HepG2 (cell line): ENCODE results near the gene RNASE13. TPM values are rescaled to one million over a fixed set of nuclear protein-coding genes. Genes with fewer than 3 reads are reported as not detected.

Source experiments
- ATRX ChIP-seq: sonication (generic); formaldehyde crosslinking; IDR thresholded peaks from 2 replicates; pipeline ENCODE4 v1.4.0; 2020; ENCODE audit warnings: missing genetic modification reagents, borderline replicate concordance
- CAMTA2 ChIP-seq: sonication (generic); formaldehyde crosslinking; IDR thresholded peaks from 2 replicates; pipeline ENCODE4 v1.4.0; 2020; ENCODE audit warnings: mild to moderate bottlenecking, missing genetic modification reagents, borderline replicate concordance
- ESRRA ChIP-seq: sonication (generic); formaldehyde crosslinking; IDR thresholded peaks from 2 replicates; pipeline ENCODE4 v1.5.1; 2020; ENCODE audit warnings: mild to moderate bottlenecking, low read depth, missing genetic modification reagents
- FLYWCH1 ChIP-seq: sonication (generic); formaldehyde crosslinking; IDR thresholded peaks from 2 replicates; pipeline ENCODE4 v1.8.1; 2023; ENCODE audit warnings: mild to moderate bottlenecking, missing genetic modification reagents
- FOSL1 ChIP-seq: sonication (generic); formaldehyde crosslinking; IDR thresholded peaks from 2 replicates; pipeline ENCODE4 v1.9.0; 2021; ENCODE audit warnings: missing genetic modification reagents, borderline replicate concordance
- GATAD2A ChIP-seq: IDR thresholded peaks from 2 replicates; pipeline ENCODE4 v1.6.1; 2016
- GTF3A ChIP-seq: sonication (generic); formaldehyde crosslinking; conservative IDR thresholded peaks from 2 replicates; pipeline ENCODE4 v1.4.0; 2020; ENCODE audit warnings: mild to moderate bottlenecking, missing genetic modification reagents
- KDM6A ChIP-seq: IDR thresholded peaks from 2 replicates; pipeline ENCODE4 v1.6.1; 2016; ENCODE audit warnings: low read depth
- MAFG ChIP-seq: sonication (generic); formaldehyde crosslinking; IDR thresholded peaks from 2 replicates; pipeline ENCODE4 v1.5.1; 2020; ENCODE audit warnings: mild to moderate bottlenecking, missing genetic modification reagents
- MEIS2 ChIP-seq: sonication (generic); formaldehyde crosslinking; IDR thresholded peaks from 2 replicates; pipeline ENCODE4 v1.9.0; 2021; ENCODE audit warnings: mild to moderate bottlenecking, missing genetic modification reagents
- MXD4 ChIP-seq: IDR thresholded peaks from 2 replicates; pipeline ENCODE4 v1.6.1; 2016; ENCODE audit warnings: mild to moderate bottlenecking, missing biosample characterization, missing genetic modification reagents
- POLR2AphosphoS2 ChIP-seq: IDR thresholded peaks from 2 replicates; pipeline ENCODE4 v1.6.1; 2011; ENCODE audit warnings: low read depth, low read length, improper control_type of control experiment
- REXO4 ChIP-seq: sonication (generic); formaldehyde crosslinking; IDR thresholded peaks from 2 replicates; pipeline ENCODE4 v1.8.0; 2022; ENCODE audit warnings: missing genetic modification reagents, mild to moderate bottlenecking, borderline replicate concordance
- RNF2 ChIP-seq: fragments of 450-650 bp; conservative IDR thresholded peaks from 2 replicates; pipeline ENCODE4 v1.6.1; 2016; ENCODE audit warnings: low read depth
- STAG1 ChIP-seq: sonication (generic); formaldehyde crosslinking; IDR thresholded peaks from 2 replicates; pipeline ENCODE4 v1.4.0; 2020; ENCODE audit warnings: missing genetic modification reagents
- TBL1XR1 ChIP-seq: fragments of 150-350 bp; IDR thresholded peaks from 2 replicates; pipeline ENCODE4 v1.6.1; 2014; ENCODE audit warnings: borderline replicate concordance, low read length; ENCODE audit not compliant: partially characterized antibody
- ZBTB2 ChIP-seq: sonication (generic); formaldehyde crosslinking; IDR thresholded peaks from 2 replicates; pipeline ENCODE4 v1.8.0; 2022; ENCODE audit warnings: low read depth, missing genetic modification reagents
- ZFY ChIP-seq: sonication (generic); formaldehyde crosslinking; IDR thresholded peaks from 2 replicates; pipeline ENCODE4 v1.4.0; 2020; ENCODE audit warnings: missing genetic modification reagents
- ZMAT5 ChIP-seq: sonication (generic); formaldehyde crosslinking; IDR thresholded peaks from 2 replicates; pipeline ENCODE4 v1.5.0; 2020; ENCODE audit warnings: mild to moderate bottlenecking, low read depth, missing genetic modification reagents, borderline replicate concordance
- ZNF335 ChIP-seq: sonication (generic); formaldehyde crosslinking; IDR thresholded peaks from 2 replicates; pipeline ENCODE4 v1.4.0; 2020; ENCODE audit warnings: missing genetic modification reagents
- ZNF350 ChIP-seq: sonication (generic); formaldehyde crosslinking; IDR thresholded peaks from 2 replicates; pipeline ENCODE4 v1.4.0; 2020; ENCODE audit warnings: mild to moderate bottlenecking, low read depth, missing genetic modification reagents, borderline replicate concordance
- ZNF597 ChIP-seq: sonication (generic); formaldehyde crosslinking; IDR thresholded peaks from 2 replicates; pipeline ENCODE4 v1.5.0; 2020; ENCODE audit warnings: missing genetic modification reagents
- ZNF674 ChIP-seq: sonication (generic); formaldehyde crosslinking; IDR thresholded peaks from 2 replicates; pipeline ENCODE4 v1.5.0; 2020; ENCODE audit warnings: low read depth, mild to moderate bottlenecking, missing genetic modification reagents
- ZNF777 ChIP-seq: sonication (generic); formaldehyde crosslinking; IDR thresholded peaks from 2 replicates; pipeline ENCODE4 v1.4.0; 2020; ENCODE audit warnings: missing genetic modification reagents
- ZNF781 ChIP-seq: sonication (generic); formaldehyde crosslinking; IDR thresholded peaks from 2 replicates; pipeline ENCODE4 v1.5.1; 2020; ENCODE audit warnings: borderline replicate concordance, mild to moderate bottlenecking, missing genetic modification reagents; ENCODE audit errors: not compliant biosample characterization
- ZNF879 ChIP-seq: sonication (generic); formaldehyde crosslinking; IDR thresholded peaks from 2 replicates; pipeline ENCODE4 v1.8.1; 2023; ENCODE audit warnings: missing genetic modification reagents
- polyA plus RNA-seq, 8 experiments: library from polyadenylated mRNA; depleted of rRNA in 3 of 8; stranded (reverse) in 7 of 8; unstranded in 1 of 8; fragments of >200 nt; fragmentation: Illumina TruSeq in 4 of 8; extraction: Trizol in 4 of 8; gene quantifications; 2 replicates each; pipeline versions ENCODE4 v1.2.1 to v1.2.3, GENCODE V29; 2011 to 2016; ENCODE audit warnings: low read depth in 4 of 8, missing spikeins in 1 of 8, mixed read lengths in 1 of 8; ENCODE audit not compliant: insufficient read depth in 1 of 8
- total RNA-seq, 5 experiments: library from RNA; depleted of rRNA; stranded (reverse); fragments of >200 nt; fragmentation: Illumina TruSeq; extraction: Trizol; gene quantifications; 2 replicates each; pipeline ENCODE4 v1.2.3, GENCODE V29; 2016; ENCODE audit warnings: low read depth in 1 of 5

RNASE13 gene
- total and polyA plus RNA-seq, 2 of the 13 experiments (the other 11 are each of a cell fraction or from before 2014, with no cell fraction given) = 1.0 TPM; not detected in 1

- TF ChIP-seq FOSL1 (CRISPR knock-in tag) (no peak), MEIS2 (CRISPR knock-in tag) (peak; percentile 88), ZBTB2 (CRISPR knock-in tag) (no peak), CAMTA2 (CRISPR knock-in tag) (no peak), ZNF781 (no peak), ZNF879 (no peak), RNF2 (no peak), ZNF597 (no peak), ESRRA (CRISPR knock-in tag) (peak; percentile 98), REXO4 (CRISPR knock-in tag) (no peak), GATAD2A (CRISPR knock-in tag) (peak; percentile 52), TBL1XR1 (no peak), STAG1 (CRISPR knock-in tag) (peak; percentile 99), ZNF350 (CRISPR knock-in tag) (no peak), GTF3A (CRISPR knock-in tag) (no peak), ATRX (CRISPR knock-in tag) (no peak), FLYWCH1 (CRISPR knock-in tag) (no peak), ZNF777 (CRISPR knock-in tag) (no peak), POLR2AphosphoS2 (no peak), ZFY (CRISPR knock-in tag) (no peak; the same call in 1 of the 2 replicates), MAFG (CRISPR knock-in tag) (no peak), ZNF335 (CRISPR knock-in tag) (0 out of 2 replicates have a peak, but pooled peaks have one; percentile 48), ZNF674 (CRISPR knock-in tag) (no peak), ZMAT5 (no peak), KDM6A (CRISPR knock-in tag) (no peak), MXD4 (no peak)
These were observed 19.8 kb downstream of the RNASE13 start (continued) for GRCh38 chr14:21014761-21015190.
